CD14-positive monocyte (primary cell): ENCODE data around the gene A2M. TPM values are rescaled to one million over a fixed set of nuclear protein-coding genes. Genes with fewer than 3 reads are reported as not detected.

Experiments
- DNase-seq, 3 donors: peaks; one replicate each; pipeline ENCODE4 v3.0.0-alpha.2; 2011 to 2022
- H2AFZ ChIP-seq: 2 replicates; pipeline ENCODE4 v1.6.0; 2012; ENCODE audit warnings: mild to moderate bottlenecking, low read depth, low read length, inconsistent platforms; ENCODE audit not compliant: insufficient read depth, poor library complexity, severe bottlenecking
- H3K27ac ChIP-seq, 2 donors: 1 replicate in 1 of 2; 2 replicates in 1 of 2; pipeline ENCODE4 v1.5.1; 2012 to 2013; ENCODE audit warnings: low read length in 2 of 2, control low read depth in 1 of 2, inconsistent platforms in 1 of 2, low read depth in 1 of 2, mild to moderate bottlenecking in 1 of 2
- H3K27me3 ChIP-seq, 2 donors: one replicate each; pipeline versions ENCODE4 v1.6.0 to v1.6.1; 2011 to 2013; ENCODE audit warnings: low read length in 2 of 2; ENCODE audit not compliant: control insufficient read depth in 2 of 2, insufficient read depth in 2 of 2
- H3K36me3 ChIP-seq, 2 donors: replicated peaks in 1 of 2; 1 replicate in 1 of 2; 2 replicates in 1 of 2; pipeline versions ENCODE4 v1.5.1 to v1.6.1; 2012 to 2013; ENCODE audit warnings: low read length in 2 of 2, control low read depth in 1 of 2, inconsistent platforms in 1 of 2, mild to moderate bottlenecking in 1 of 2; ENCODE audit not compliant: insufficient read depth in 2 of 2, control insufficient read depth in 1 of 2
- H3K4me1 ChIP-seq, 2 donors: 1 replicate in 1 of 2; 2 replicates in 1 of 2; pipeline versions ENCODE4 v1.5.1 to v1.6.1; 2012 to 2013; ENCODE audit warnings: low read length in 2 of 2, control low read depth in 1 of 2, inconsistent platforms in 1 of 2, mild to moderate bottlenecking in 1 of 2, moderate library complexity in 1 of 2; ENCODE audit not compliant: insufficient read depth in 2 of 2, control insufficient read depth in 1 of 2
- H3K4me2 ChIP-seq: replicated peaks from 2 replicates; pipeline ENCODE3; 2012; ENCODE audit warnings: low read length, moderate library complexity, mild to moderate bottlenecking; ENCODE audit not compliant: poor library complexity, severe bottlenecking; ENCODE audit errors: extremely low read depth
- H3K4me3 ChIP-seq, 3 experiments: fragments of 200-600 bp in 1 of 3; sonication (generic) in 1 of 3; replicated peaks in 1 of 3; 1 replicate in 2 of 3; 2 replicates in 1 of 3; pipeline ENCODE4 v1.5.1; 2011 to 2013; ENCODE audit warnings: low read length in 3 of 3, mild to moderate bottlenecking in 3 of 3, control low read depth in 2 of 3, low read depth in 2 of 3, inconsistent platforms in 1 of 3, moderate library complexity in 1 of 3
- H3K79me2 ChIP-seq: 2 replicates; pipeline ENCODE4 v1.6.0; 2012; ENCODE audit warnings: mild to moderate bottlenecking, control low read depth, inconsistent platforms, low read length, moderate library complexity; ENCODE audit not compliant: insufficient read depth
- H3K9ac ChIP-seq: 2 replicates; pipeline ENCODE4 v1.6.0; 2017; ENCODE audit warnings: low read length, mild to moderate bottlenecking; ENCODE audit not compliant: insufficient read depth, poor library complexity, severe bottlenecking
- H3K9me3 ChIP-seq, 2 donors: replicated peaks in 1 of 2; 1 replicate in 1 of 2; 2 replicates in 1 of 2; pipeline versions ENCODE4 v1.5.1 to v1.6.1; 2012 to 2013; ENCODE audit warnings: low read length in 2 of 2, control low read depth in 1 of 2; ENCODE audit not compliant: control insufficient read depth in 1 of 2, insufficient read depth in 1 of 2
- H4K20me1 ChIP-seq: 2 replicates; pipeline ENCODE4 v1.6.0; 2012; ENCODE audit warnings: mild to moderate bottlenecking, low read length, control low read depth, moderate library complexity; ENCODE audit not compliant: insufficient read depth
- H3K27ac Mint-ChIP-seq, 7 donors: one replicate each; pipeline ENCODE4 v1.8.0; 2020; ENCODE audit warnings: mild to moderate bottlenecking in 7 of 7, mixed read lengths in 7 of 7, moderate library complexity in 6 of 7, inconsistent platforms in 2 of 7
- H3K27me3 Mint-ChIP-seq, 3 donors: one replicate each; pipeline ENCODE4 v1.8.0; 2021 to 2022; ENCODE audit warnings: low read depth in 3 of 3, mild to moderate bottlenecking in 3 of 3, mixed read lengths in 3 of 3, moderate library complexity in 3 of 3, inconsistent platforms in 1 of 3
- H3K36me3 Mint-ChIP-seq, 2 donors: one replicate each; pipeline ENCODE4 v1.8.0; 2020; ENCODE audit warnings: mixed read lengths in 2 of 2, inconsistent platforms in 1 of 2, mild to moderate bottlenecking in 1 of 2
- H3K4me1 Mint-ChIP-seq: one replicate; pipeline ENCODE4 v1.8.0; 2020; ENCODE audit warnings: mild to moderate bottlenecking, mixed read lengths
- H3K4me3 Mint-ChIP-seq, 2 donors: one replicate each; pipeline ENCODE4 v1.8.0; 2020; ENCODE audit warnings: mild to moderate bottlenecking in 2 of 2, mixed read lengths in 2 of 2, moderate library complexity in 1 of 2
- H3K9me3 Mint-ChIP-seq, 7 donors: one replicate each; pipeline ENCODE4 v1.8.0; 2020 to 2022; ENCODE audit warnings: mixed read lengths in 7 of 7, mild to moderate bottlenecking in 6 of 7, moderate library complexity in 6 of 7, inconsistent platforms in 2 of 7
- WGBS: methylation state at CpG from one replicate; pipeline ENCODE4 v1.1.5; 2013; ENCODE audit warnings: missing lambda C conversion rate; ENCODE audit not compliant: insufficient coverage; 5-methylcytosine and 5-hydroxymethylcytosine counted together
- intact Hi-C, 2 donors: fragments of 100-400 bp; cut with micrococcal nuclease; formaldehyde crosslinking; loops; one replicate each; pipeline versions ENCODE4 v1.15.0 to v1.15.1; 2023
- polyA minus RNA-seq: library from RNA; depleted of rRNA, polyadenylated mRNA; stranded (reverse); fragments of >200 nt; gene quantifications from 2 replicates; pipeline ENCODE4 v1.2.3, GENCODE V29; 2012
- polyA plus RNA-seq, 3 donors: library from polyadenylated mRNA; depleted of rRNA in 1 of 3; unstranded in 2 of 3; stranded (reverse) in 1 of 3; fragments of 300-500 nt in 2 of 3; fragments of >200 nt in 1 of 3; fragmentation: Illumina TruSeq in 2 of 3; gene quantifications; 1 replicate in 2 of 3; 2 replicates in 1 of 3; pipeline ENCODE4 v1.2.3, GENCODE V29; 2012 to 2021
- total RNA-seq, 12 experiments: library from RNA in 1 of 12; stranded (reverse) in 1 of 12; fragments of 120-200 nt in 1 of 12; gene quantifications; one replicate each; pipeline ENCODE4 v1.2.4 and lab custom pipeline; 2013 to 2026; ENCODE audit warnings: mixed read lengths in 6 of 12, inconsistent platforms in 1 of 12
- TF ChIP-seq, protein P1 (sequence below): fragments of 200-600 bp; IDR thresholded peaks from one replicate; pipeline ENCODE4 v1.8.0; 2022; ENCODE audit warnings: antibody characterized with exemption, mild to moderate bottlenecking

Gene A2M
- total RNA-seq (2013), result 1.3 TPM
- polyA plus RNA-seq (1 to 10 TPM in 1 of 3 donors, under 1 TPM in 1, not detected in 1; 0.12 to 1.2 TPM), polyA minus RNA-seq (under 0.01 and 0.14 TPM in 2 replicates), total RNA-seq (lab: John Stamatoyannopoulos, UW) (1.1 to 11.0 (median 2.1) reads per million in 11 experiments)

DNA sequence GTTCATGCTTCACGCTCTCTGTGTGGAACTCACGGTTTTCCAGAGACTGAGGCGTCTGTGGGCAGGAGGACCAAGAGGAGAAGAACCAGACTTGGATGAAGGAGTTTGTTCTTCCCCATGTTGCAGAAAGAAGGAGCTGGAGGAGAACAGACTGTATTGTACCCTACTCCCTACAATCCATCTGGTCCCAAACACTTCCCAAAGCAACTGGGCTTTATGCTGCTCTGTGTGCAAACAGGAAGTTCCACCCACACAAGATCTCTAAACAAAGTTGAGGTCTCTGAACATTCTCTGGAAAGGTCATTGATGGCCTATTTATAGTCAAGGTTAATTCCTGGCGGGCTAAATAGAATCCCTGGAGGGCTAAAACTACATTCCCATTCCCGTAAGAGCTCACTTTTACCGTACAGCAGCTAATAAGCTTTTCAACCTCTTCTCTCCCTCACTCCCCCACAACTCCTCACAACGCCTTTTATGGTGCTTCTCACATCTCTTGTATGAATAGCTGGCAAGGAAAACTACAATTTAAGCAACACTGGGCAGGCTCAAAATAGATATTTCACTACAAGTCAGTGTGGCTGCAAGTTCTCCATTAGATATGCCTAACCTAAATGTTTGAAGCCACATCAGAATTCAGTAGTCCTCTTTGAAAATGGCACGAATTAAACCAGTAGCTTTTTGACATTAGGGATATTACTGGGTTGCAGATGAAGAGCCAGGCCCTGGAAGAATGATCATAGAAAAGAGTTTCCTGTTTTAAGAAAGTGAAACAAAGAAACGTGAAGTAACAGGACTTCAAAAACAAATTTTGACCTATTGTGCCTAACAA lies at the start of gene A2M:
Gene A2M (minus strand): TSS at position 189 of the 829 bp plus-strand sequence. CDS start 70 bp downstream, at position 119.
- 81% methylated on average over 6 of the region's 9 CpGs for WGBS
- H3K4me3 Mint-ChIP-seq, result peak within 1 kb of the TSS in 1 of 2 donors; percentile 70
- Histone ChIP-seq H3K79me2 (no peaks in the 10 kb centered on the region), H3K4me3 (peak within 1 kb of the TSS in 1 of 3 experiments; percentile 58), H3K36me3 (no peaks in the 10 kb centered on the region), H3K27me3 (no peaks in the 10 kb centered on the region), H2AFZ (no peak within 1 kb of the TSS), H3K9me3 (no peaks in the 10 kb centered on the region), H3K27ac (peak within 1 kb of the TSS in 1 of 2 donors; percentile 65), H4K20me1 (no peaks in the 10 kb centered on the region), H3K4me1 (peaks cover 32 to 43% of the 10 kb centered on the region in 2 donors), H3K9ac (no peak within 1 kb of the TSS), H3K4me2 (peak within 1 kb of the TSS; percentile 62)
- peak within 1 kb of the TSS; percentile 59 to 92 (median 73) for H3K27ac Mint-ChIP-seq
- peak; percentile 12 to 43 (median 35) for DNase-seq
- peaks cover 40% of the 10 kb centered on the region for H3K4me1 Mint-ChIP-seq
- H3K9me3 Mint-ChIP-seq, result peaks cover 0 to 2% (median 0%) of the 10 kb centered on the region in 7 donors
- intact Hi-C loops, result no loop called here
- H3K27me3 Mint-ChIP-seq, result peaks cover 0 to 2% (median 0%) of the 10 kb centered on the region in 3 donors
- TF ChIP-seq, protein P1, sequence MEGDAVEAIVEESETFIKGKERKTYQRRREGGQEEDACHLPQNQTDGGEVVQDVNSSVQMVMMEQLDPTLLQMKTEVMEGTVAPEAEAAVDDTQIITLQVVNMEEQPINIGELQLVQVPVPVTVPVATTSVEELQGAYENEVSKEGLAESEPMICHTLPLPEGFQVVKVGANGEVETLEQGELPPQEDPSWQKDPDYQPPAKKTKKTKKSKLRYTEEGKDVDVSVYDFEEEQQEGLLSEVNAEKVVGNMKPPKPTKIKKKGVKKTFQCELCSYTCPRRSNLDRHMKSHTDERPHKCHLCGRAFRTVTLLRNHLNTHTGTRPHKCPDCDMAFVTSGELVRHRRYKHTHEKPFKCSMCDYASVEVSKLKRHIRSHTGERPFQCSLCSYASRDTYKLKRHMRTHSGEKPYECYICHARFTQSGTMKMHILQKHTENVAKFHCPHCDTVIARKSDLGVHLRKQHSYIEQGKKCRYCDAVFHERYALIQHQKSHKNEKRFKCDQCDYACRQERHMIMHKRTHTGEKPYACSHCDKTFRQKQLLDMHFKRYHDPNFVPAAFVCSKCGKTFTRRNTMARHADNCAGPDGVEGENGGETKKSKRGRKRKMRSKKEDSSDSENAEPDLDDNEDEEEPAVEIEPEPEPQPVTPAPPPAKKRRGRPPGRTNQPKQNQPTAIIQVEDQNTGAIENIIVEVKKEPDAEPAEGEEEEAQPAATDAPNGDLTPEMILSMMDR, result no peak
- no peaks in the 10 kb centered on the region for H3K36me3 Mint-ChIP-seq

DNA sequence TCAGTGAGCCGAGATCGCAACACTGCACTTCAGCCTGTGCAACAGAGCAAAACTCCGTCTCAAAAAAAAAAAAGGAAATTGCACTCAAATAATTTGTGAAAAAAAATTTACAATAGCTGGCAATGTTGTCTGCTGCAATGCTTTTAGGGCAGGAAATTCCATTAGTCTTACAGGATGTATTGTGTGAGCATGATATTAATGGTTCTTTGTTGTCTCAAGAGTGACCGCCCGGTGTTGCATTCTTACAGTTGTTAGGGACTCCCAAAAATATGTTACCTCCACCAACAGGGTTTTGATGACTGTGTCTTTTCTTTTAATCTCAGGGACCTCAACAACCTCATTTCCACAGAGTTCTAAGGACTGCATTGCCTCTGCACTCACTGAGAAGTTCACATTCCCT lies 47.7 kb upstream of the A2M start:
- Histone ChIP-seq H3K79me2 (no peaks in the 10 kb centered on the region), H3K27me3 (no peaks in the 10 kb centered on the region), H2AFZ (no peak overlapping the region), H3K4me2 (no peak overlapping the region), H3K9ac (no peak overlapping the region), H4K20me1 (no peaks in the 10 kb centered on the region), H3K27ac (no peak overlapping the region), H3K9me3 (no peaks in the 10 kb centered on the region), H3K4me3 (no peak overlapping the region), H3K4me1 (no peaks in the 10 kb centered on the region), H3K36me3 (no peaks in the 10 kb centered on the region)
- Mint-ChIP-seq H3K4me1 (no peaks in the 10 kb centered on the region), H3K4me3 (no peak overlapping the region), H3K9me3 (peaks cover 0 to 6% (median 0%) of the 10 kb centered on the region in 7 donors), H3K36me3 (no peaks in the 10 kb centered on the region), H3K27me3 (peaks cover 0 to 7% (median 0%) of the 10 kb centered on the region in 3 donors), H3K27ac (no peak overlapping the region)
- intact Hi-C loops, result loop anchor here in 1 of 2 donors (10.0 kb wide), 1 partner anchor 1241 kb away; the partner anchor contains the start of gene KLRC4
- DNase-seq, result no peak
- WGBS, result no CpG with 5 or more reads among the region's 5 CpGs
- TF ChIP-seq, protein P1, result no peak
